Measurements from ENCODE around the gene ATP6V0C.

The ATP6V0C gene

GRCh38 chr16:2485811-2486507 is 27.8 kb upstream of the ATP6V0C start:
- H3K27ac ChIP-seq (ENCODE audit: low read length): no peak overlapping the region
- peaks cover 0 to 12% of the 10 kb centered on the region in 2 donors for H3K36me3 ChIP-seq (ENCODE audit: control insufficient read depth in 1 of 2, insufficient read depth in 2 of 2, low read length in 2 of 2)
- H3K9me3 ChIP-seq (ENCODE audit: control insufficient read depth in 1 of 2, low read length in 2 of 2): no peaks in the 10 kb centered on the region
- no peak overlapping the region for H3K4me3 ChIP-seq (ENCODE audit: low read depth in 1 of 2, low read length in 2 of 2)
- no peaks in the 10 kb centered on the region for H3K27me3 ChIP-seq (ENCODE audit: low read depth, low read length)
- H3K4me1 ChIP-seq (ENCODE audit: control insufficient read depth in 1 of 2, insufficient read depth in 2 of 2, low read length in 2 of 2): peaks cover 6 to 15% of the 10 kb centered on the region in 2 donors

- peaks cover 0 to 12% of the 10 kb centered on the region in 2 donors for H3K36me3 ChIP-seq (ENCODE audit: control insufficient read depth in 1 of 2, insufficient read depth in 2 of 2, low read length in 2 of 2)
- no peaks in the 10 kb centered on the region for H3K27me3 ChIP-seq (ENCODE audit: low read depth, low read length)
- H3K9me3 ChIP-seq (ENCODE audit: control insufficient read depth in 1 of 2, low read length in 2 of 2): no peaks in the 10 kb centered on the region
- no peak overlapping the region for H3K27ac ChIP-seq (ENCODE audit: low read length)
- H3K4me3 ChIP-seq (ENCODE audit: low read depth in 1 of 2, low read length in 2 of 2): no peak overlapping the region
- H3K4me1 ChIP-seq (ENCODE audit: control insufficient read depth in 1 of 2, insufficient read depth in 2 of 2, low read length in 2 of 2): peaks cover 6 to 15% of the 10 kb centered on the region in 2 donors
Measured at GRCh38 chr16:2486645-2487516, 26.9 kb upstream of the ATP6V0C start.

GRCh38 chr16:2487517-2487842 is 26.3 kb upstream of the ATP6V0C start:
- H3K36me3 ChIP-seq (ENCODE audit: control insufficient read depth in 1 of 2, insufficient read depth in 2 of 2, low read length in 2 of 2): peaks cover 0 to 12% of the 10 kb centered on the region in 2 donors
- peaks cover 4 to 11% of the 10 kb centered on the region in 2 donors for H3K4me1 ChIP-seq (ENCODE audit: control insufficient read depth in 1 of 2, insufficient read depth in 2 of 2, low read length in 2 of 2)
- H3K4me3 ChIP-seq (ENCODE audit: low read depth in 1 of 2, low read length in 2 of 2): no peak overlapping the region
- no peaks in the 10 kb centered on the region for H3K9me3 ChIP-seq (ENCODE audit: control insufficient read depth in 1 of 2, low read length in 2 of 2)
- no peak overlapping the region for H3K27ac ChIP-seq (ENCODE audit: low read length)
- H3K27me3 ChIP-seq (ENCODE audit: low read depth, low read length): no peaks in the 10 kb centered on the region

GRCh38 chr16:2487903-2488531 is 25.7 kb upstream of the ATP6V0C start:
- H3K4me1 ChIP-seq (ENCODE audit: control insufficient read depth in 1 of 2, insufficient read depth in 2 of 2, low read length in 2 of 2): peaks cover 4 to 6% of the 10 kb centered on the region in 2 donors
- H3K27ac ChIP-seq (ENCODE audit: low read length): no peak overlapping the region
- H3K36me3 ChIP-seq (ENCODE audit: control insufficient read depth in 1 of 2, insufficient read depth in 2 of 2, low read length in 2 of 2): peaks cover 0 to 12% of the 10 kb centered on the region in 2 donors
- H3K9me3 ChIP-seq (ENCODE audit: control insufficient read depth in 1 of 2, low read length in 2 of 2): no peaks in the 10 kb centered on the region
- no peak overlapping the region for H3K4me3 ChIP-seq (ENCODE audit: low read depth in 1 of 2, low read length in 2 of 2)
- H3K27me3 ChIP-seq (ENCODE audit: low read depth, low read length): no peaks in the 10 kb centered on the region

- H3K4me3 ChIP-seq (ENCODE audit: low read depth in 1 of 2, low read length in 2 of 2): no peak overlapping the region
- H3K9me3 ChIP-seq (ENCODE audit: control insufficient read depth in 1 of 2, low read length in 2 of 2): no peaks in the 10 kb centered on the region
- peaks cover 0 to 12% of the 10 kb centered on the region in 2 donors for H3K36me3 ChIP-seq (ENCODE audit: control insufficient read depth in 1 of 2, insufficient read depth in 2 of 2, low read length in 2 of 2)
- H3K27me3 ChIP-seq (ENCODE audit: low read depth, low read length): no peaks in the 10 kb centered on the region
- H3K27ac ChIP-seq (ENCODE audit: low read length): no peak overlapping the region
- H3K4me1 ChIP-seq (ENCODE audit: control insufficient read depth in 1 of 2, insufficient read depth in 2 of 2, low read length in 2 of 2): no peaks in the 10 kb centered on the region
Measured at GRCh38 chr16:2489581-2489980, 24.2 kb upstream of the ATP6V0C start.

- H3K27me3 ChIP-seq (ENCODE audit: low read depth, low read length): no peaks in the 10 kb centered on the region
- H3K36me3 ChIP-seq (ENCODE audit: control insufficient read depth in 1 of 2, insufficient read depth in 2 of 2, low read length in 2 of 2): peaks cover 0 to 12% of the 10 kb centered on the region in 2 donors
- no peak overlapping the region for H3K27ac ChIP-seq (ENCODE audit: low read length)
- no peaks in the 10 kb centered on the region for H3K4me1 ChIP-seq (ENCODE audit: control insufficient read depth in 1 of 2, insufficient read depth in 2 of 2, low read length in 2 of 2)
- no peak overlapping the region for H3K4me3 ChIP-seq (ENCODE audit: low read depth in 1 of 2, low read length in 2 of 2)
- no peaks in the 10 kb centered on the region for H3K9me3 ChIP-seq (ENCODE audit: control insufficient read depth in 1 of 2, low read length in 2 of 2)
Measured at GRCh38 chr16:2490190-2491105, 23.3 kb upstream of the ATP6V0C start.

- H3K27me3 ChIP-seq (ENCODE audit: low read depth, low read length): no peaks in the 10 kb centered on the region
- peaks cover 3 to 26% of the 10 kb centered on the region in 2 donors for H3K36me3 ChIP-seq (ENCODE audit: control insufficient read depth in 1 of 2, insufficient read depth in 2 of 2, low read length in 2 of 2)
- H3K4me1 ChIP-seq (ENCODE audit: control insufficient read depth in 1 of 2, insufficient read depth in 2 of 2, low read length in 2 of 2): peaks cover 0 to 8% of the 10 kb centered on the region in 2 donors
- no peak overlapping the region for H3K4me3 ChIP-seq (ENCODE audit: low read depth in 1 of 2, low read length in 2 of 2)
- H3K27ac ChIP-seq (ENCODE audit: low read length): no peak overlapping the region
- no peaks in the 10 kb centered on the region for H3K9me3 ChIP-seq (ENCODE audit: control insufficient read depth in 1 of 2, low read length in 2 of 2)
Measured at GRCh38 chr16:2492292-2492691, 21.5 kb upstream of the ATP6V0C start.

GRCh38 chr16:2493605-2494004 is 20.1 kb upstream of the ATP6V0C start:
- no peak overlapping the region for H3K27ac ChIP-seq (ENCODE audit: low read length)
- H3K27me3 ChIP-seq (ENCODE audit: low read depth, low read length): no peaks in the 10 kb centered on the region
- no peaks in the 10 kb centered on the region for H3K9me3 ChIP-seq (ENCODE audit: control insufficient read depth in 1 of 2, low read length in 2 of 2)
- peaks cover 3 to 34% of the 10 kb centered on the region in 2 donors for H3K36me3 ChIP-seq (ENCODE audit: control insufficient read depth in 1 of 2, insufficient read depth in 2 of 2, low read length in 2 of 2)
- peaks cover 0 to 21% of the 10 kb centered on the region in 2 donors for H3K4me1 ChIP-seq (ENCODE audit: control insufficient read depth in 1 of 2, insufficient read depth in 2 of 2, low read length in 2 of 2)
- H3K4me3 ChIP-seq (ENCODE audit: low read depth in 1 of 2, low read length in 2 of 2): no peak overlapping the region

- Histone ChIP-seq H3K4me1 (ENCODE audit: control insufficient read depth in 1 of 2, insufficient read depth in 2 of 2, low read length in 2 of 2) (peaks cover 0 to 23% of the 10 kb centered on the region in 2 donors), H3K9me3 (ENCODE audit: control insufficient read depth in 1 of 2, low read length in 2 of 2) (no peaks in the 10 kb centered on the region), H3K4me3 (ENCODE audit: low read depth in 1 of 2, low read length in 2 of 2) (no peak overlapping the region), H3K27ac (ENCODE audit: low read length) (no peak overlapping the region), H3K36me3 (ENCODE audit: control insufficient read depth in 1 of 2, insufficient read depth in 2 of 2, low read length in 2 of 2) (peaks cover 3 to 42% of the 10 kb centered on the region in 2 donors), H3K27me3 (ENCODE audit: low read depth, low read length) (no peaks in the 10 kb centered on the region)
Measured at GRCh38 chr16:2494616-2495015, 19.1 kb upstream of the ATP6V0C start.

GRCh38 chr16:2495041-2495440 is 18.7 kb upstream of the ATP6V0C start:
- H3K4me1 ChIP-seq (ENCODE audit: control insufficient read depth in 1 of 2, insufficient read depth in 2 of 2, low read length in 2 of 2): peaks cover 0 to 23% of the 10 kb centered on the region in 2 donors
- H3K36me3 ChIP-seq (ENCODE audit: control insufficient read depth in 1 of 2, insufficient read depth in 2 of 2, low read length in 2 of 2): peaks cover 3 to 38% of the 10 kb centered on the region in 2 donors
- H3K27ac ChIP-seq (ENCODE audit: low read length): no peak overlapping the region

More at GRCh38 chr16:2495041-2495440, 18.7 kb upstream of the ATP6V0C start:
- H3K27me3 ChIP-seq (ENCODE audit: low read depth, low read length): no peaks in the 10 kb centered on the region
- no peaks in the 10 kb centered on the region for H3K9me3 ChIP-seq (ENCODE audit: control insufficient read depth in 1 of 2, low read length in 2 of 2)
- H3K4me3 ChIP-seq (ENCODE audit: low read depth in 1 of 2, low read length in 2 of 2): no peak overlapping the region
